ENCODE measurements around the gene KCNQ1.

DNA sequence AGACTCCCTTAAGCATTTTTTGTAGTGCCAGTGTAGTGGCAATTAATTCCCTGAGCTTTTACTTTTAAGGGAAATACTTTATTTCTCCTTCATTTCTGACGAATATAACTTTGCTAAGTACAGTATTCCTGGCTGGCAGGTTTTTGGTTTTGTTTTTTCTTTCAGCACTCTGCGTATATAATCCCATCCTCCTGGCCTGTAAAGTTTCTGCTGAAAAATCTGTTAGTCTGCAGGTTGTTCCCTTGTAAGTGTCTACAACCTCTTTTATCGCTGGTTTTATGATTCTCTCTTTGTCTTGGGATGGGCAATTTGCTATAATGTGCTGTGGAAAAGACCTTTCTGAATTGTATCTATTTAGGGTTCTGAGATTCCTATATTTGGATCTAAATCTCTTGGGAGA lies 198.9 kb downstream of the KCNQ1 start:
- TF ChIP-seq, protein P1, sequence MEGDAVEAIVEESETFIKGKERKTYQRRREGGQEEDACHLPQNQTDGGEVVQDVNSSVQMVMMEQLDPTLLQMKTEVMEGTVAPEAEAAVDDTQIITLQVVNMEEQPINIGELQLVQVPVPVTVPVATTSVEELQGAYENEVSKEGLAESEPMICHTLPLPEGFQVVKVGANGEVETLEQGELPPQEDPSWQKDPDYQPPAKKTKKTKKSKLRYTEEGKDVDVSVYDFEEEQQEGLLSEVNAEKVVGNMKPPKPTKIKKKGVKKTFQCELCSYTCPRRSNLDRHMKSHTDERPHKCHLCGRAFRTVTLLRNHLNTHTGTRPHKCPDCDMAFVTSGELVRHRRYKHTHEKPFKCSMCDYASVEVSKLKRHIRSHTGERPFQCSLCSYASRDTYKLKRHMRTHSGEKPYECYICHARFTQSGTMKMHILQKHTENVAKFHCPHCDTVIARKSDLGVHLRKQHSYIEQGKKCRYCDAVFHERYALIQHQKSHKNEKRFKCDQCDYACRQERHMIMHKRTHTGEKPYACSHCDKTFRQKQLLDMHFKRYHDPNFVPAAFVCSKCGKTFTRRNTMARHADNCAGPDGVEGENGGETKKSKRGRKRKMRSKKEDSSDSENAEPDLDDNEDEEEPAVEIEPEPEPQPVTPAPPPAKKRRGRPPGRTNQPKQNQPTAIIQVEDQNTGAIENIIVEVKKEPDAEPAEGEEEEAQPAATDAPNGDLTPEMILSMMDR (IDR thresholded peaks at IDR 0.05; ENCODE audit: low read length) = no peak
- no peak for TF ChIP-seq EZH2 (IDR thresholded peaks at IDR 0.05; ENCODE audit: borderline replicate concordance, low read length)
